Astrocyte (in vitro differentiated cells and primary cell): ENCODE data around the gene KCNJ5. TPM values are rescaled to one million over a fixed set of nuclear protein-coding genes. Genes with fewer than 3 reads are reported as not detected.

Experiments
- DNase-seq: peaks from one replicate; pipeline ENCODE4 v3.0.0-alpha.2; 2010; ENCODE audit warnings: low read depth
- FAIRE-seq: peaks from 2 replicates; lab custom pipeline; 2011; peaks lifted over from hg19 to GRCh38; lab: Jason Lieb, UNC
- H2AFZ ChIP-seq: 2 replicates; pipeline ENCODE4 v1.6.0; 2012; ENCODE audit warnings: low read depth, low read length, inconsistent platforms
- H3K27ac ChIP-seq: 2 replicates; pipeline ENCODE4 v1.5.1; 2011; ENCODE audit warnings: low read depth, low read length, inconsistent platforms
- H3K27me3 ChIP-seq: 2 replicates; pipeline ENCODE4 v1.6.0; 2011; ENCODE audit warnings: low read length, inconsistent platforms; ENCODE audit not compliant: insufficient read depth
- H3K36me3 ChIP-seq: 2 replicates; pipeline ENCODE4 v1.5.1; 2011; ENCODE audit warnings: low read length, inconsistent platforms; ENCODE audit not compliant: insufficient read depth
- H3K4me1 ChIP-seq: 2 replicates; pipeline ENCODE4 v1.5.1; 2011; ENCODE audit warnings: low read length, inconsistent platforms; ENCODE audit not compliant: insufficient read depth
- H3K4me2 ChIP-seq: 2 replicates; pipeline ENCODE4 v1.6.0; 2012; ENCODE audit warnings: low read length, inconsistent platforms
- H3K4me3 ChIP-seq: 2 replicates; pipeline ENCODE4 v1.5.1; 2011; ENCODE audit warnings: low read depth, mild to moderate bottlenecking, low read length, inconsistent platforms; ENCODE audit not compliant: insufficient read depth
- H3K79me2 ChIP-seq: 2 replicates; pipeline ENCODE4 v1.6.0; 2012; ENCODE audit warnings: mild to moderate bottlenecking, low read length, inconsistent platforms; ENCODE audit not compliant: insufficient read depth
- H3K9ac ChIP-seq: 2 replicates; pipeline ENCODE4 v1.6.0; 2012; ENCODE audit warnings: mild to moderate bottlenecking, low read length, inconsistent platforms
- H3K9me3 ChIP-seq: 2 replicates; pipeline ENCODE4 v1.5.1; 2012; ENCODE audit warnings: low read depth, mild to moderate bottlenecking, low read length, inconsistent platforms; ENCODE audit not compliant: insufficient read depth
- H4K20me1 ChIP-seq: 2 replicates; pipeline ENCODE4 v1.6.0; 2012; ENCODE audit warnings: low read length, inconsistent platforms; ENCODE audit not compliant: insufficient read depth
- H3K27ac Mint-ChIP-seq: one replicate; pipeline ENCODE4 v1.8.0; 2021; ENCODE audit warnings: mild to moderate bottlenecking, mixed read lengths; ENCODE audit not compliant: unreplicated experiment
- H3K27me3 Mint-ChIP-seq: one replicate; pipeline ENCODE4 v1.8.0; 2021; ENCODE audit warnings: low read depth, mixed read lengths; ENCODE audit not compliant: unreplicated experiment
- H3K36me3 Mint-ChIP-seq: one replicate; pipeline ENCODE4 v1.8.0; 2021; ENCODE audit warnings: low read depth, mixed read lengths; ENCODE audit not compliant: unreplicated experiment
- H3K4me1 Mint-ChIP-seq: one replicate; pipeline ENCODE4 v1.8.0; 2021; ENCODE audit warnings: low read depth, mixed read lengths; ENCODE audit not compliant: unreplicated experiment
- H3K4me3 Mint-ChIP-seq: one replicate; pipeline ENCODE4 v1.8.0; 2021; ENCODE audit warnings: mild to moderate bottlenecking, moderate library complexity, mixed read lengths; ENCODE audit not compliant: unreplicated experiment
- H3K9me3 Mint-ChIP-seq: one replicate; pipeline ENCODE4 v1.8.0; 2021; ENCODE audit warnings: mild to moderate bottlenecking, mixed read lengths; ENCODE audit not compliant: unreplicated experiment
- EZH2 ChIP-seq: IDR thresholded peaks from 2 replicates; pipeline ENCODE4 v1.6.1; 2012; ENCODE audit warnings: mild to moderate bottlenecking, low read length, inconsistent platforms; ENCODE audit not compliant: insufficient read depth
- total RNA-seq: library from RNA; stranded (reverse); gene quantifications from 2 replicates; pipeline ENCODE4 v1.2.1, GENCODE V29; 2021
- TF ChIP-seq, protein P1 (sequence below): IDR thresholded peaks from 2 replicates; pipeline ENCODE4 v1.5.1; 2011; ENCODE audit warnings: low read depth, mild to moderate bottlenecking, inconsistent platforms, low read length, moderate library complexity; ENCODE audit not compliant: insufficient read depth

Gene KCNJ5
- total RNA-seq, 1 donor from 2014 or later: 1.4 TPM

DNA sequence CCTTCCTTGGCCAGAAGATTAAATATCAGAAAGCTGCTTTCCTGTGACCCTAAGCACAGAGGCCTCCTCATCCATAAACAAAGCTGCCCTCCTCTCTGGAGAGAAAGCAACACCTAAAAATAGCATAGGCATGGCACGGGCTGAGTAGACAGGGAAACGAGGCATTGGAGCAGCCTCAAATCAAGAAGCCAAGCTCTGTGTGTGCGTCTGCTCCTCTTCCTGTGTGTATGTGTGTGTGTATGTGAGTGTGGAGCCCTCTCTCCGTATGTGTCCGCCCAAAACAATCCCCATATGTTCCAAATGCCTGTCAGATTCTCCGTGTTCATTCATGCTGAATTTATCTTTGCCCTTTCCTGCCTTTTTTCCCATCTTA is 24.0 kb downstream of the KCNJ5 start:
- Mint-ChIP-seq H3K9me3 (peaks cover 3% of the 10 kb centered on the region), H3K36me3 (peaks cover 4% of the 10 kb centered on the region), H3K4me3 (no peak overlapping the region), H3K27me3 (peaks cover 24% of the 10 kb centered on the region), H3K27ac (no peak overlapping the region), H3K4me1 (peaks cover 7% of the 10 kb centered on the region)
- Histone ChIP-seq H3K4me3 (no peak overlapping the region), H3K36me3 (no peaks in the 10 kb centered on the region), H3K79me2 (no peaks in the 10 kb centered on the region), H3K4me1 (no peaks in the 10 kb centered on the region), H3K27me3 (peaks cover 4% of the 10 kb centered on the region), H3K4me2 (no peak overlapping the region), H3K9ac (no peak overlapping the region), H3K27ac (no peak overlapping the region), H4K20me1 (no peaks in the 10 kb centered on the region), H2AFZ (no peak overlapping the region), H3K9me3 (no peaks in the 10 kb centered on the region)
- FAIRE-seq: no peak
- TF ChIP-seq, protein P1, sequence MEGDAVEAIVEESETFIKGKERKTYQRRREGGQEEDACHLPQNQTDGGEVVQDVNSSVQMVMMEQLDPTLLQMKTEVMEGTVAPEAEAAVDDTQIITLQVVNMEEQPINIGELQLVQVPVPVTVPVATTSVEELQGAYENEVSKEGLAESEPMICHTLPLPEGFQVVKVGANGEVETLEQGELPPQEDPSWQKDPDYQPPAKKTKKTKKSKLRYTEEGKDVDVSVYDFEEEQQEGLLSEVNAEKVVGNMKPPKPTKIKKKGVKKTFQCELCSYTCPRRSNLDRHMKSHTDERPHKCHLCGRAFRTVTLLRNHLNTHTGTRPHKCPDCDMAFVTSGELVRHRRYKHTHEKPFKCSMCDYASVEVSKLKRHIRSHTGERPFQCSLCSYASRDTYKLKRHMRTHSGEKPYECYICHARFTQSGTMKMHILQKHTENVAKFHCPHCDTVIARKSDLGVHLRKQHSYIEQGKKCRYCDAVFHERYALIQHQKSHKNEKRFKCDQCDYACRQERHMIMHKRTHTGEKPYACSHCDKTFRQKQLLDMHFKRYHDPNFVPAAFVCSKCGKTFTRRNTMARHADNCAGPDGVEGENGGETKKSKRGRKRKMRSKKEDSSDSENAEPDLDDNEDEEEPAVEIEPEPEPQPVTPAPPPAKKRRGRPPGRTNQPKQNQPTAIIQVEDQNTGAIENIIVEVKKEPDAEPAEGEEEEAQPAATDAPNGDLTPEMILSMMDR: no peak
- no peak for TF ChIP-seq EZH2
- DNase-seq: no peak

DNA sequence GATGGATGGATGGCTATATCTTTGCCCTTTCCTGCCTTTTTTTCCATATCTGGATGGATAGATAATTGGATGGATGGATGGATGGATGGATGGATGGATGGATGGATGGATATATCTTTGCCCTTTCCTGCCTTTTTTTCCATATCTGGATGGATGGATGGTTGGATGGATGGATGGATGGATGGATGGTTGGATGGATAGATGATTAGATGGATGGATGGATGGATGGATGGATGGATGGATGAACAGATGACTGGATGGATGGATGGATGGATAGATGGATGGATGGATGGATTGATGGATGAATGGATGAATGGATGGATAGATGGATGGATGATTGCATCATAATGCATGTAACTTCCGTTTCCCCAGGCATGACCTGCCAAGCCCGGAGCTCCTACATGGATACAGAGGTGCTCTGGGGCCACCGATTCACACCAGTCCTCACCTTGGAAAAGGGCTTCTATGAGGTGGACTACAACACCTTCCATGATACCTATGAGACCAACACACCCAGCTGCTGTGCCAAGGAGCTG is 24.9 kb downstream of the KCNJ5 start:
- Mint-ChIP-seq H3K27me3 (peaks cover 33% of the 10 kb centered on the region), H3K9me3 (peaks cover 3% of the 10 kb centered on the region), H3K27ac (no peak overlapping the region), H3K4me1 (peaks cover 5% of the 10 kb centered on the region), H3K4me3 (no peak overlapping the region), H3K36me3 (peaks cover 7% of the 10 kb centered on the region)
- Histone ChIP-seq H3K27me3 (peaks cover 12% of the 10 kb centered on the region), H3K36me3 (no peaks in the 10 kb centered on the region), H4K20me1 (no peaks in the 10 kb centered on the region), H2AFZ (no peak overlapping the region), H3K4me3 (no peak overlapping the region), H3K79me2 (no peaks in the 10 kb centered on the region), H3K4me1 (no peaks in the 10 kb centered on the region), H3K9me3 (no peaks in the 10 kb centered on the region), H3K4me2 (no peak overlapping the region), H3K9ac (no peak overlapping the region), H3K27ac (no peak overlapping the region)
- TF ChIP-seq, protein P1: no peak
- TF ChIP-seq EZH2: no peak
- no peak for DNase-seq
- FAIRE-seq: no peak

- no peak overlapping the region for H3K4me3 ChIP-seq
- no peaks in the 10 kb centered on the region for H4K20me1 ChIP-seq
- H3K4me2 ChIP-seq: no peak overlapping the region
- FAIRE-seq (no peak), DNase-seq (no peak)
- H3K27me3 ChIP-seq: peaks cover 12% of the 10 kb centered on the region
- Mint-ChIP-seq H3K36me3 (peaks cover 5% of the 10 kb centered on the region), H3K27me3 (peaks cover 34% of the 10 kb centered on the region), H3K9me3 (peaks cover 2% of the 10 kb centered on the region), H3K4me1 (peaks cover 5% of the 10 kb centered on the region), H3K4me3 (no peak overlapping the region), H3K27ac (no peak overlapping the region)
- H3K27ac ChIP-seq: no peak overlapping the region
- H2AFZ ChIP-seq: no peak overlapping the region
- no peaks in the 10 kb centered on the region for H3K79me2 ChIP-seq
- TF ChIP-seq, protein P1: no peak
- TF ChIP-seq EZH2: no peak
- no peaks in the 10 kb centered on the region for H3K4me1 ChIP-seq
- H3K9ac ChIP-seq: no peak overlapping the region
- no peaks in the 10 kb centered on the region for H3K9me3 ChIP-seq
- no peaks in the 10 kb centered on the region for H3K36me3 ChIP-seq
Measured at GRCh38 chr11:128916681-128917080, 25.5 kb downstream of the KCNJ5 start.
